SK-N-MC (cell line): ENCODE measurements around the gene PRRC2B.

Source experiments
- DNase-seq: peaks from one replicate; pipeline ENCODE4 v3.0.0-alpha.2; 2011; ENCODE audit warnings: low read depth, low spot score
- H3K27ac ChIP-seq: fragments of 200-600 bp; sonication (generic); 2 replicates; pipeline ENCODE4 v1.5.1; 2016; ENCODE audit warnings: mixed run types
- H3K36me3 ChIP-seq: fragments of 200-600 bp; sonication (generic); 2 replicates; pipeline ENCODE4 v1.6.1; 2017; ENCODE audit warnings: antibody characterized with exemption, low read length, mixed read lengths; ENCODE audit not compliant: insufficient read depth
- H3K4me3 ChIP-seq: fragments of 200-600 bp; sonication (generic); 2 replicates; pipeline ENCODE4 v1.5.1; 2016
- H3K9ac ChIP-seq: fragments of 200-600 bp; sonication (generic); 2 replicates; pipeline ENCODE4 v1.8.0; 2017; ENCODE audit warnings: mixed run types, mixed read lengths; ENCODE audit not compliant: insufficient read length
- H3K9me3 ChIP-seq: fragments of 200-600 bp; sonication (generic); 2 replicates; pipeline ENCODE4 v1.6.1; 2017; ENCODE audit warnings: low read depth, mild to moderate bottlenecking, antibody characterized with exemption, low read length, moderate library complexity, mixed read lengths
- EZH2 ChIP-seq: fragments of 200-600 bp; sonication (generic); IDR thresholded peaks from one replicate; pipeline ENCODE4 v1.6.1; 2017; ENCODE audit warnings: antibody characterized with exemption
- FOXP2 ChIP-seq: optimal IDR thresholded peaks from 2 replicates; pipeline ENCODE3; 2011; ENCODE audit warnings: mild to moderate bottlenecking, moderate library complexity; ENCODE audit not compliant: insufficient read depth; ENCODE audit errors: extremely low read length, control extremely low read depth
- POLR2AphosphoS5 ChIP-seq: IDR thresholded peaks from 2 replicates; pipeline ENCODE4 v1.6.1; 2012; ENCODE audit warnings: mild to moderate bottlenecking, low read depth, low read length, borderline replicate concordance

The PRRC2B gene

GRCh38 chr9:131485206-131485605 is 91.3 kb downstream of the PRRC2B start:
- H3K27ac ChIP-seq, result no peak overlapping the region
- TF ChIP-seq FOXP2, result no peak
- no peak for TF ChIP-seq EZH2
- no peak for TF ChIP-seq POLR2AphosphoS5
- H3K9me3 ChIP-seq, result no peaks in the 10 kb centered on the region
- no peak overlapping the region for H3K4me3 ChIP-seq
- no peak for DNase-seq
- no peak overlapping the region for H3K9ac ChIP-seq
- H3K36me3 ChIP-seq, result peaks cover 96% of the 10 kb centered on the region

GRCh38 chr9:131485728-131486422 is 92.0 kb downstream of the PRRC2B start:
- H3K9ac ChIP-seq, result no peak overlapping the region
- no peak overlapping the region for H3K4me3 ChIP-seq
- no peak overlapping the region for H3K27ac ChIP-seq
- DNase-seq, result no peak
- H3K9me3 ChIP-seq, result no peaks in the 10 kb centered on the region
- peaks cover 96% of the 10 kb centered on the region for H3K36me3 ChIP-seq
- TF ChIP-seq FOXP2 (no peak), EZH2 (no peak), POLR2AphosphoS5 (no peak; the same call in 1 of the 2 replicates)

GRCh38 chr9:131487001-131487400 is 93.1 kb downstream of the PRRC2B start:
- Histone ChIP-seq H3K4me3 (no peak overlapping the region), H3K9me3 (no peaks in the 10 kb centered on the region), H3K27ac (no peak overlapping the region), H3K9ac (no peak overlapping the region), H3K36me3 (peaks cover 98% of the 10 kb centered on the region)
- TF ChIP-seq FOXP2, result no peak
- TF ChIP-seq POLR2AphosphoS5, result no peak
- no peak for TF ChIP-seq EZH2
- DNase-seq, result no peak

- H3K4me3 ChIP-seq, result no peak overlapping the region
- TF ChIP-seq POLR2AphosphoS5 (no peak), FOXP2 (no peak), EZH2 (no peak)
- DNase-seq, result no peak
- H3K27ac ChIP-seq, result no peak overlapping the region
- H3K9ac ChIP-seq, result no peak overlapping the region
- H3K36me3 ChIP-seq, result peaks cover 98% of the 10 kb centered on the region
- no peaks in the 10 kb centered on the region for H3K9me3 ChIP-seq
Measured at GRCh38 chr9:131487621-131488031, 93.7 kb downstream of the PRRC2B start.

- DNase-seq, result no peak
- TF ChIP-seq POLR2AphosphoS5, result no peak
- no peak for TF ChIP-seq EZH2
- TF ChIP-seq FOXP2, result no peak
- H3K27ac ChIP-seq, result no peak overlapping the region
- H3K4me3 ChIP-seq, result no peak overlapping the region
- no peak overlapping the region for H3K9ac ChIP-seq
- peaks cover 98% of the 10 kb centered on the region for H3K36me3 ChIP-seq
- no peaks in the 10 kb centered on the region for H3K9me3 ChIP-seq
Measured at GRCh38 chr9:131490514-131490913, 96.6 kb downstream of the PRRC2B start.

- no peak for DNase-seq
- no peak overlapping the region for H3K9ac ChIP-seq
- TF ChIP-seq EZH2 (no peak), FOXP2 (no peak), POLR2AphosphoS5 (no peak)
- no peak overlapping the region for H3K27ac ChIP-seq
- H3K4me3 ChIP-seq, result no peak overlapping the region
- peaks cover 98% of the 10 kb centered on the region for H3K36me3 ChIP-seq
- H3K9me3 ChIP-seq, result no peaks in the 10 kb centered on the region
Measured at GRCh38 chr9:131491001-131491710, 97.3 kb downstream of the PRRC2B start.

- H3K9ac ChIP-seq, result no peak overlapping the region
- H3K4me3 ChIP-seq, result no peak overlapping the region
- DNase-seq, result no peak
- no peak for TF ChIP-seq FOXP2
- TF ChIP-seq POLR2AphosphoS5, result no peak
- TF ChIP-seq EZH2, result no peak
- H3K9me3 ChIP-seq, result no peaks in the 10 kb centered on the region
- no peak overlapping the region for H3K27ac ChIP-seq
- peaks cover 98% of the 10 kb centered on the region for H3K36me3 ChIP-seq
Measured at GRCh38 chr9:131492070-131492469, 98.2 kb downstream of the PRRC2B start.

- Histone ChIP-seq H3K9ac (no peak overlapping the region), H3K27ac (no peak overlapping the region), H3K36me3 (peaks cover 97% of the 10 kb centered on the region), H3K4me3 (no peak overlapping the region), H3K9me3 (no peaks in the 10 kb centered on the region)
- no peak for DNase-seq
- TF ChIP-seq FOXP2, result no peak
- no peak for TF ChIP-seq POLR2AphosphoS5
- no peak for TF ChIP-seq EZH2
Measured at GRCh38 chr9:131494296-131494870, 100.5 kb downstream of the PRRC2B start.

- Histone ChIP-seq H3K27ac (no peak overlapping the region), H3K9me3 (no peaks in the 10 kb centered on the region), H3K9ac (no peak overlapping the region), H3K36me3 (peaks cover 85% of the 10 kb centered on the region), H3K4me3 (no peak overlapping the region)
- TF ChIP-seq POLR2AphosphoS5 (no peak), EZH2 (no peak), FOXP2 (no peak)
- DNase-seq, result no peak
Measured at GRCh38 chr9:131495785-131496184, 101.9 kb downstream of the PRRC2B start.
